Neural crest cell (in vitro differentiated cells): ENCODE data around the gene TSHZ1. TPM values are rescaled to one million over a fixed set of nuclear protein-coding genes. Genes with fewer than 3 reads are reported as not detected.
A peak's percentile ranks its signal among the peaks of the same experiment; 100 is the strongest.

Experiments
- DNase-seq: peaks from one replicate; pipeline ENCODE4 v3.0.0; 2021; ENCODE audit warnings: low read depth, mixed read lengths, low spot score
- H3K27ac Mint-ChIP-seq: one replicate; pipeline ENCODE4 v1.8.0; 2021; ENCODE audit warnings: mild to moderate bottlenecking, mixed read lengths; ENCODE audit not compliant: unreplicated experiment
- H3K27me3 Mint-ChIP-seq: 2 replicates; pipeline ENCODE4 v1.8.0; 2021; ENCODE audit warnings: low read depth, mild to moderate bottlenecking, mixed read lengths
- H3K36me3 Mint-ChIP-seq: 2 replicates; pipeline ENCODE4 v1.8.0; 2021; ENCODE audit warnings: low read depth, mild to moderate bottlenecking, mixed read lengths
- H3K4me1 Mint-ChIP-seq: 2 replicates; pipeline ENCODE4 v1.8.0; 2021; ENCODE audit warnings: mixed read lengths
- H3K4me3 Mint-ChIP-seq: one replicate; pipeline ENCODE4 v1.8.0; 2021; ENCODE audit warnings: mild to moderate bottlenecking, mixed read lengths
- H3K9me3 Mint-ChIP-seq: 2 replicates; pipeline ENCODE4 v1.8.0; 2021; ENCODE audit warnings: mixed read lengths
- CTCF ChIP-seq: fragments of 200-600 bp; sonication (generic); conservative IDR thresholded peaks from 2 replicates; pipeline ENCODE4 v1.5.0; 2021; ENCODE audit warnings: antibody characterized with exemption, mild to moderate bottlenecking
- total RNA-seq: library from RNA; stranded (reverse); gene quantifications from 2 replicates; pipeline ENCODE4 v1.2.1, GENCODE V29; 2021

Gene TSHZ1
- total RNA-seq, 1 donor from 2014 or later = 6.9 TPM

GRCh38 chr18:75203416-75204268 lies 7.0 kb upstream of the TSHZ1 start:
- Mint-ChIP-seq H3K4me1 (peaks cover 33% of the 10 kb centered on the region), H3K36me3 (peaks cover 8% of the 10 kb centered on the region), H3K9me3 (no peaks in the 10 kb centered on the region), H3K4me3 (peak overlapping the region; percentile 61), H3K27ac (no peak overlapping the region), H3K27me3 (peaks cover 75% of the 10 kb centered on the region)
- TF ChIP-seq CTCF = no peak
- DNase-seq = no peak

GRCh38 chr18:75204269-75204731 lies 6.3 kb upstream of the TSHZ1 start:
- H3K27me3 Mint-ChIP-seq = peaks cover 78% of the 10 kb centered on the region
- no peaks in the 10 kb centered on the region for H3K9me3 Mint-ChIP-seq
- H3K4me1 Mint-ChIP-seq = peaks cover 32% of the 10 kb centered on the region
- no peak for DNase-seq
- no peak overlapping the region for H3K27ac Mint-ChIP-seq
- no peak for TF ChIP-seq CTCF
- peaks cover 8% of the 10 kb centered on the region for H3K36me3 Mint-ChIP-seq
- no peak overlapping the region for H3K4me3 Mint-ChIP-seq

- Mint-ChIP-seq H3K9me3 (no peaks in the 10 kb centered on the region), H3K27ac (no peak overlapping the region), H3K4me3 (peak overlapping the region; percentile 88), H3K36me3 (peaks cover 8% of the 10 kb centered on the region), H3K27me3 (peaks cover 75% of the 10 kb centered on the region), H3K4me1 (peaks cover 32% of the 10 kb centered on the region)
- DNase-seq = no peak
- no peak for TF ChIP-seq CTCF
Measured at GRCh38 chr18:75204732-75205513, 5.7 kb upstream of the TSHZ1 start.

- Mint-ChIP-seq H3K36me3 (peaks cover 8% of the 10 kb centered on the region), H3K9me3 (no peaks in the 10 kb centered on the region), H3K27ac (no peak overlapping the region), H3K4me1 (peaks cover 39% of the 10 kb centered on the region), H3K4me3 (peak overlapping the region; percentile 88), H3K27me3 (peaks cover 79% of the 10 kb centered on the region)
- DNase-seq = no peak
- TF ChIP-seq CTCF = no peak
Measured at GRCh38 chr18:75205514-75206132, 5.0 kb upstream of the TSHZ1 start.
